Femur (tissue), 1 donor: ENCODE results near the gene XPOT.
"Not testable (repeated sequence)": the region's sequence is repeated elsewhere in the genome, so short reads cannot be mapped to it uniquely, and the experiment has no call there.

Experiments
- DNase-seq: peaks from one replicate; pipeline ENCODE4 v3.0.0-alpha.2; 2017

The XPOT gene, protein sequence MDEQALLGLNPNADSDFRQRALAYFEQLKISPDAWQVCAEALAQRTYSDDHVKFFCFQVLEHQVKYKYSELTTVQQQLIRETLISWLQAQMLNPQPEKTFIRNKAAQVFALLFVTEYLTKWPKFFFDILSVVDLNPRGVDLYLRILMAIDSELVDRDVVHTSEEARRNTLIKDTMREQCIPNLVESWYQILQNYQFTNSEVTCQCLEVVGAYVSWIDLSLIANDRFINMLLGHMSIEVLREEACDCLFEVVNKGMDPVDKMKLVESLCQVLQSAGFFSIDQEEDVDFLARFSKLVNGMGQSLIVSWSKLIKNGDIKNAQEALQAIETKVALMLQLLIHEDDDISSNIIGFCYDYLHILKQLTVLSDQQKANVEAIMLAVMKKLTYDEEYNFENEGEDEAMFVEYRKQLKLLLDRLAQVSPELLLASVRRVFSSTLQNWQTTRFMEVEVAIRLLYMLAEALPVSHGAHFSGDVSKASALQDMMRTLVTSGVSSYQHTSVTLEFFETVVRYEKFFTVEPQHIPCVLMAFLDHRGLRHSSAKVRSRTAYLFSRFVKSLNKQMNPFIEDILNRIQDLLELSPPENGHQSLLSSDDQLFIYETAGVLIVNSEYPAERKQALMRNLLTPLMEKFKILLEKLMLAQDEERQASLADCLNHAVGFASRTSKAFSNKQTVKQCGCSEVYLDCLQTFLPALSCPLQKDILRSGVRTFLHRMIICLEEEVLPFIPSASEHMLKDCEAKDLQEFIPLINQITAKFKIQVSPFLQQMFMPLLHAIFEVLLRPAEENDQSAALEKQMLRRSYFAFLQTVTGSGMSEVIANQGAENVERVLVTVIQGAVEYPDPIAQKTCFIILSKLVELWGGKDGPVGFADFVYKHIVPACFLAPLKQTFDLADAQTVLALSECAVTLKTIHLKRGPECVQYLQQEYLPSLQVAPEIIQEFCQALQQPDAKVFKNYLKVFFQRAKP

GRCh38 chr12:64403707-64404469 is at the start of gene XPOT:
Gene XPOT, plus strand, starts transcription at chr12:64404392. Its CDS starts 5,644 bp downstream, at chr12:64410036.
- DNase-seq, result peak; percentile 98

DNA sequence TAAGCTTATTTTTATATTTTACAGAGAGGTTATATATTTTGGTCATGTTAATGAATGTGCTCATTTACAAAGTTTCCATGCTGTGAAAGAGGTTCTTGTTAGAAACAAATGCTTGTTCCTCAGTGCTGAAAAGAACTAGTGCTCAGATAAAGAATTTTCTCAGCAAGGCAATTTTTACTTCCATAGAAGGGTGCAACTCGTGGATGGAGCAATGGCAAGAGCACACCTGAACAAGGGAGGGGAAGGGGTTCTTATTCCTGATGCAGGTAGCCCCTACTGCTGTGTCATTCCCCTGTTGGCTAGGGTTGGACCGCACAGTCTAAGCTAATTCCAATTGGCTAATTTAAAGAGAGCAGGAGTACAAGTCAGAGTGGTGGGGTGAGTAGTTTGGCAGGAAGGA is 48.0 kb upstream of the XPOT start:
- DNase-seq, result not testable (repeated sequence)

DNA sequence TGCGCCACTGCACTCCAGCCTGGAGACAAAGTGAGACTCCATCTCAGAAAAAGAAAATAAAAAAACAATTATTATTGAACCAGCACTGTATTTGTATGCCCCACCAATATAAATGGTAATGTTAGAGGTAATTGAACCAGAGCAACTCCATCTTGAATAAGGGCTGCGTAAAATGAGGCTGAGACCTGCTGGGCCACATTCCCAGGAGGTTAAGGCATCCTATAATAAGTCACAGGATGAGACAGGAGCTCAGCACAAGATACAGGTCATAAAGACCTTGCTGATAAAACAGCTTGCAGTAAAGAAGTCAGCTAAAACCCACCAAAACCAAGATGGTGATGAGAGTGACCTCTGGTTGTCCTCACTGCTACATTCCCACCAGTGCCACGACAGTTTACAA is 43.0 kb upstream of the XPOT start:
- DNase-seq, result not testable (repeated sequence)

- DNase-seq, result no peak
These were observed 41.4 kb upstream of the XPOT start for GRCh38 chr12:64362721-64363305.

- no peak for DNase-seq
These were observed 20.5 kb upstream of the XPOT start for GRCh38 chr12:64383675-64384074.

DNA sequence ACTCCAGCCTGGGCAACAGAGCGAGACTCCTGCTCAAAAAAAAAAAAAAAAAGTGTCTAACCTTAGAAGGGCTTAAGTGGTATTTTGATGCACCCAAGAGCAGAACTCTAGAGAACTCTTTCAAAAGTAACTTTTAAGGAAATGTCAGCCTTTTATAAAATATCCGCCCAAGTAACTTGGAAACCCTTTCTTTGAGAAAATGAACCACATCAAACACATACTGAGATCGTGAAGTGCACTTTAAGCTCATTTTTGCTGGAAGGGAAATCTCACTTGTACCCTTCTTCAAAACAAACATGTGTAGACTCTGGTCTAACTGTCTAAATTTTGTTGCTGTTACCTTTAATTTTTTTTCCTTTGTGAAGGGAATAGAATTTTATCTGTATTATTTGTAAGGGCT is 19.2 kb upstream of the XPOT start:
- DNase-seq, result no peak

- DNase-seq, result no peak
These were observed 18.7 kb upstream of the XPOT start for GRCh38 chr12:64385468-64385867.

- DNase-seq, result no peak
These were observed 16.9 kb upstream of the XPOT start for GRCh38 chr12:64387197-64387816.

- no peak for DNase-seq
These were observed 15.0 kb upstream of the XPOT start for GRCh38 chr12:64389154-64389553.

GRCh38 chr12:64390275-64390851 is 13.8 kb upstream of the XPOT start, which contains the start of gene C12orf56:
Gene C12orf56, minus strand, starts transcription at chr12:64390758. Its CDS starts 193 bp downstream, at chr12:64390565.
- peak; percentile 22 for DNase-seq

- DNase-seq, result no peak
These were observed 12.0 kb upstream of the XPOT start for GRCh38 chr12:64392221-64392620.

GRCh38 chr12:64395739-64396138 is 8.5 kb upstream of the XPOT start:
- DNase-seq, result no peak

DNA sequence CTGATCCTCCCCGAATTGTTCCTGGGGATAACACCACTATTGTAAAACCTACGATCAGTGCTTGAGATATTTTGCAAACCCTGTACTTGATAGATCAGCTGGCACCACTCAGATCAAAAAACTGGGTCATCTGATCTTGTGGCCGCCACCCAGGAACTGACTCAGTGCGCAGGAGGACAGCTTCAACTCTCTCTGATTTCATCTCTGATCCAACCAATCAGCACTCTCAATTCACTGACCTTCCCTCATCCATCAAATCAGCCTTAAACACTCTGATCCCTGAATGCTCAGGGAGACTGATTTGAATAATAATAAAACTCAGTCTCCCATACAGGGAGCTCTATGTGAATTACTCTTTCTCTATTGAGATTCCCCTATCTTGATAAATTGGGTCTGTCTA is 4.2 kb upstream of the XPOT start:
- no peak for DNase-seq

- DNase-seq, result no peak
These were observed 2.0 kb upstream of the XPOT start for GRCh38 chr12:64402181-64402580.

- DNase-seq, result peak; percentile 79
These were observed 471 bp downstream of the XPOT start for GRCh38 chr12:64404470-64405256.

GRCh38 chr12:64407342-64408223 is 3.4 kb downstream of the XPOT start:
- no peak for DNase-seq

DNA sequence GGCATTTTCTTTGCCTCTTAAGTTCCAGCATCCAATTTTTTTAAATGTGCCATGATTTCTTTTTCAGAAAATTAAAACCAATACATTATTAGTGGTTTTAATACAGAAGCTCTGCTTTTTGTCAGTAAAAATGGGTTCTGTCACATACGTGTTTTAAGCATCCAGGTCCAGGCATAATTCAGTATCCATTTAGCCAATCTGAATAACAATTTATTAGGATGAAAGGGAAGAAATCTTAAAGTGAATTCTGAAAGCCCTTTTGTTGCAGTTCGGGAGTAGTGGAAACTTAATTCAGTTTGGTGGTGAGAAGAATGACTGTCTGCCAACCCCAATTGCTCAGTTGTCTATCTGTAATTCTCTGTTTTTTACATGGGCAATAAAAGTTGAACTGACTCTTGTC is 7.2 kb downstream of the XPOT start:
- DNase-seq, result no peak

DNA sequence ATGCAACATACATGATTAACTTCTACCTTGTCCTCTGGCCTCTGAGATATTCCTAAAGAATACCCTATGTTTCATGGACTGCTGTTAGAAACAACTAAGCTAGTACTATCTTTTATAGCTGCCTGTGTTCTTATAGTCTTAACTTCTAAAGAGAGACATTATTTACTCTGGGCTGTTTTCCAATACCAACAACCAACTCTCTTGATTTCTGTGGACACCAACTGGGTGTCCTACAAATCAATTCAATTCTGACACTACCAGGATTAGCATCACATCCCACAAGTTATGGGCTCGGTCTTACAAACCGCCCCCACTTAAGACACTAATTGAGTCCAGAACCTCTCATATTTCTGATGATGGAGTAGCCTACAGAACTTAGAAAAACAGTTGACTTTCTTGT is 8.3 kb downstream of the XPOT start:
- no peak for DNase-seq

DNA sequence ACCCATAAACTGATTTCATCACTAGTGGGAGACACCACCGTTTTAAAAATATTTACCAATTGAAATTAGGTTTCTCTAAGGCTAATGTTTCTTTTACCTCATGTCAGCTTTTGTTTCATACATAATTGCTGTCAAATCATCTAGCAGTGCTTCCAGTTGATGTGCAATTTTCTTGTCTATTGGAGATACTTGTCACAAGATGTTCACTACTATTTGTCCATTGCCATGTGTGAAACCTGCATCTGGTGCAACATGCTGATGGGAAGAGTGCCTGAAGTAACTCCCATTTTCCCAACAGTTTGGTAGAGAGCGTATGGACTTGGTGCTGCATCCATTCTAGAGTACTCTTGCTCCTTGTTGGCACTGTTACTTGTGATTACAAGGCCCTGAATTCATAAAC is 9.7 kb downstream of the XPOT start:
- DNase-seq, result no peak

DNA sequence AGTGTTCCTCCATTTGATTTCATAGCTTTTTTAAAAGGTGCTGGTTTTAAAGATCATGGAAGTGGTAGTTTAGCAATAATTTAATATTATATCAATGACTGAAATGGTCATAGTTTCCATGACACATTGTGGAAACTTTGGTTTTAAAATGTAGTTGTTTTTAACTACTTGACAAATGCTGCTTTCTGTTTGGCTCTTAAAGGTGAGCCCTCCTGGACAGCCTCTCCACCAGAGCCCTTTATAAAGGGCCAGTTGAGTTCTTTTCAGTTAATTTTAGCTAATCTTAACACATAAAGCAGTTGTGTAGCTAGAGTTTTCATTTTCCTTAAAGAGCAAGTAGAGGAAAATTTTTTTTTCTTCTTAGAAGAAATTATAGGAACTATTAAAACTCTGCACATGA is 14.0 kb downstream of the XPOT start:
- no peak for DNase-seq
